DMS79 treated with DMSO at 0.1 percent for 48 hours (cell line): ENCODE data around the gene JUN.
A peak's percentile ranks its signal among the peaks of the same experiment; 100 is the strongest.
"Not testable (repeated sequence)": the region's sequence is repeated elsewhere in the genome, so short reads cannot be mapped to it uniquely, and the experiment has no call there.

Experiments used
- DNase-seq: peaks from one replicate; lab custom pipeline; 2025; lab: John Stamatoyannopoulos, UW

The JUN gene

GRCh38 chr1:58808077-58808476, 24.2 kb upstream of the JUN start:
- no peak for DNase-seq

DNA sequence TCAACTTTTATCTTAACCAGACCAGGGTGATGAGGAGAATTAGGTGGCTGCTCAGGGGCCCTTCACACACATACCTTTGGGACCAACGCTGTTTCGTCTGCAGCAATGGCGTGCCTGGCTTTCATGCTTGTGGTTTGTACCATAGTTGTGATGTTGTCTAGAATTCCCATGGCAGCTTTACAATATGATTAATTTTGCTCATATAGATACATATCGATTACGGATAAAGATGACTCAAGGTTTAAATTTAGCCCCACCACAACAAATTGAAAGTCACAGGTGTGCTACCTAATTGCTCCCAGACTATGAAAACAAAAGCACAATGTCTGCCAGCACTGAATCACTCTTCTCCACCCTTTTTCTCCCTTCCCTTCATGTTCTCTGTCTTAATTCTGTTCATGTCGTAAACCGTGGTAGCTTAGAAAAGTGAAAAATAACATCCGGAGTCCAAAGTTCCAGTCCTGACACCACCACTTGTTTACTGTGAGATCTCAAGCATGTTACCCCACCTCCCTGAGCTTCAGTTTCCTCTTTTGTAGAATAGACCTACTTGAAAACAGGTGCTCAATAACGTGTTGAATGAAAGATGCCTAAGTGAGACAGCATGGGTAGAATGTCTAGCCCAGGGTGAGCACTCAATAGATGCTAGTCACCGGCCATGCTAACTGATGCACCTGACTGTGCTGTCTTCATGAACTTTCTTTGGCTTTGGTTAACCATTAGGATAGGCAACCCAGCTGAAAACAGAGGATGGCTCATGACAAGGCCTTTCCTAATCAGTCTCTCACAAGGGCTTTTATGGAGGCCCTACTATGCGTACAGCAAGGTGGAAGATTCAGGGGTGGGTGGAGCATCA, 22.1 kb upstream of the JUN start:
- DNase-seq: no peak

DNA sequence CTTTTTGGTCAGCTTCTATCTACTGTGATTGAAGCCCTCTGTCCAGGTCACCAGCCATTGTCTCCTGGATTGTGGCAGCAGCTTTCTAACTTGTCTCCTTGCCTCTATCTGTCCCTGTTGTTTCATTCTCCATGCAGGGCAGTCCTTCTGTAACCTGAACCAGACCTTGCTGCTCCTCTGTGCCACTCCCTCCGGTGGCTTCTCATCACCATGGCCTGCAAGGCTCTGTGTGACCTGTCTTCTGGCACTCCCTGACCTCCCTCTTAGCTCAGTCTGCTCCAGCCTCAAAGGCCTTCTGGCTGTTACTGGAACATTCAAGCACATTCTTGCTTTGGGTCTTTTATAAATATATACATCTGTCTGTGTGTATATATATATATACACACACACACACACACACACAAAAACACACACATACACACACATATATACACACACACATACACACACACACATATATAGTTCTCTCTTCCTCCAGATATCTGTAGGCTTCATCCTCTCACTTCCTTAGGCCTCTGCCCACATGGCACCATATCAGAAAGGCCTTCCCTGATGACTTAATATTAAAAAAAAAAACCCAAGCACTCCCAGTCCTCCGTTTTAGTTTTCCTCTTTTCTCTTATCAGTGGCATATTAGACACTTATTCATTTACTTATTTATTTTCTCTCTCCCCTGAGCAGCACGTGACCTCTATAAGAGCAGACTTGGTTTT, 21.2 kb upstream of the JUN start:
- DNase-seq: no peak

DNA sequence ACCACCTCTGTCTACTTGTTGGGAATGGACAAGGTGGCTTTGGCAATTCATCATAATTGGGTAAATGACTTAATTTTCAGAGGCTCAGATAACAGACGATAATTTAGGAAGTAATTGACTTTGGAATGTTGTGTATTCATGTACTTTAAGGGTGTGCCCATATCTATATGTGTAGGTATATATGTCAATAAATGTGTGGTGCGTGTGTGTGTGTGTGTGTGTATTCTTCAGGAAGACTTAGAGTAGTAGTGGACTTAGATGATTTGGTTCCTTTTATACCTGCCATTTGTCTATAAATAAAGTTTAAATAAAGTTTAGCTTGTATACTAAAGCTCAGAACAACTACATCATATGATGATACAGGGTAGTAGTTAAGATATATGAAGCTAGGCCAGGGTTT, 20.0 kb upstream of the JUN start:
- no peak for DNase-seq

- no peak for DNase-seq
Measured at GRCh38 chr1:58802640-58803399, 19.0 kb upstream of the JUN start.

GRCh38 chr1:58801286-58801685, 17.4 kb upstream of the JUN start:
- not testable (repeated sequence) for DNase-seq

DNA sequence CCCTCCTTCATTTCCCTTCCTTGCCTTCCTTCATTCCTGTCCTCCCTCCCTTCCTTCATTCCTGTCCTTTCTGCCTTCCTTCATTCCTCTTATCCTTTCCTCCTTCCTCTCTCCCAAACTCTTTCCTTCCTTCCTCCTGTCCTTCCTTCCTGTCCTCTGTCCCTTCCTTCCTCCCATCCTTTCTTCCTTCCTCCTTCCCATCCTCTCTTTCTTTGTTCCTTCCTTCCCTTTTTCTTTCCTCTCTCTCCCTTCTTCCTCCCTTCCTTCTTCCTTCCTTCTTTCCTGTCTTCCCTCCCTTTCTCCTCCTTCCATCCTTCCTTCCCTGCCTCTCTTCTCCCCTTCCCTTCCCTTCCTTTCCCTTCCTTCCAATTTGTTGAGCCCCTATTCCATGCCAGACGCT, 15.8 kb upstream of the JUN start:
- DNase-seq: no peak

DNA sequence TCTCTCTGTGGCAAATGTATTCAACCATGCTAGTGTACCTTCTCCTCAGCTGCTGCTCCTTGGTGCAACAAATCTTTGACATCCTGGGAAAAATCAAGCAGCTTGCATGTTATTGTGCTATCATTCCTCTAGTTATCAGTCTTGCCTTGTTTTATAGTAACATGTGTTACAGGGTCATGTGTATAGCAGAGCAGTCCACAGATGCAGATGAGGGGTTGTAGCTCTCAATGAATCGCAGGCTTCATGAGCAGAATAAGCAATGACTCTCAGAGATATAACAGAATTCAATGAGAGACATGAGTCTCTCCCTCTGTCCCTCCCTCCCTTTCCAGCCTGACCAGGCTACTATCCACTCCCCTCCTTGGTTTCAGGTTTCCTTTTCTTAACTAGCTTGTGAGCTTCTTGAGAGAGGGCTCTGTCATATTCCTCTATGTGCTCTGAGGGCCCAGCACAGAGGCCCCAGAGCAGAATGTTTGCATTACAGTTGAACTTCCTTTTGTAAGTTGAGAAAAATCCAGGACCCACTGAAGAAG, 15.1 kb upstream of the JUN start:
- no peak for DNase-seq

DNA sequence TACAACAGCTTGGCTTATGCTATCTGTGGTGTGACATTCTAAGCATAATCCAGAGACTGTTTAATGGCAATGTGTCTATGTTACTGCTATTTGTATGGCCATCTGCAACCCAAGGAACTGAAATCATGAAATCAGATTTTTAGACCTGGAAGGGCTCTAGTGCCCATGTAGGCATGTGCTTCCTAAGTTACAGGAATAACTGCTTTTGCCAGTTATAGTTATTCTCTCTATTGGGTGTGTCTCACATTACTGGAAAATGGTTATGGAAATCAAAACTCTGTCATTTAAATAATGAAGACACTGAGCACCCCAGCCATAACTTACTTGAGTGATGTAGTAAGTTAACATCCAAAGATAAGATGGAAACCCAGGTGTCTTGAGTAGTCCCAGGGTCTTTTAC, 12.6 kb upstream of the JUN start:
- DNase-seq: no peak

DNA sequence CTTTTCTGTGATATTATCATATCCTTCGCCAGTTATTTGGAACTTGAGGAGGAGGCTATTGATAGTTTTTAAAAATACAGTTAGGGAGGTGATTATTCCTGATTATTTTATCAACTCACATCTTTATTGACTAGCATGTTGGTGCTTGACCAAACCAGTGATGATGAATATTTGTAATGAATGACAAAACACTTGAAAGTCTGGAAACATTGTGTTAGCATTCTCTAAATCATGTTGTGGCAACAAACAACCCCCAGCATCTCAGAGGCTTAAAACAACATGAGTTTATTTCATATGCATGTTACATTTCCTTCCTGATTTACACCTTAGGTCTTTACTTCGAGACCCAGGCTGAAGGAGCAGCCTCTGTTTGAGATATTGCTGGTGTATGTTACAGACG, 10.7 kb upstream of the JUN start:
- no peak for DNase-seq

GRCh38 chr1:58792846-58793245, 9.0 kb upstream of the JUN start:
- DNase-seq: no peak

GRCh38 chr1:58791106-58791505, 7.3 kb upstream of the JUN start:
- DNase-seq: no peak

DNA sequence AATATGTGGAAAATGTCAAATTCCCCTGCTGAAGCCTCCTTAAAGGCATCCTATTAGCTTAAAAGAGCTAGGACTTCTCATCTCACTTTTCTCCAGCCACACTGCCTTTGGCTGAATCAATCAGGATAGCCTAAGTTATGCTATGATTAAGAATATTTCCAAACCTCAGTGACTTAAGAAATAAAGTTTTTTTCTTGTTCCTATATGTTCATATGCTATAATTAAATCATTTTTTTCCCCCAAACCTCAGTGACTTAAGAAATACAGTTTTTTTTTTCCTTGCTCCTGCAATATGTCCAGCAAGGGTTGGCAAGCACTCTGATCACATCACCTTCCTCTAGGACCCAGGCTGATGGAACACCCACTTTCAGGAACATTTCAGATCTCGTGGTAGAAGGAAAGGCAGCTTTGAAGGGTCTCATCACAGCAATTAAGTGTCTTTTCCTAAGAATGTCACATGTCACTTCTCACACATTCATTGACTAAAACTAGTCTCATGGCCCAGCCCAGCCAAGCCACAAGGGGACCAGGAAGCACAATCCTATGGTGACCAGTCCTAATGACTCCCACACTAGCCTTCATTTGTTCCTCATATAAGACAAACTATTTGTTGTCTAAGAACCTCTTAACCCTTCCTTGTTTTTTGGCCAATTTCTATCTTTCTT, 6.3 kb upstream of the JUN start:
- DNase-seq: no peak

DNA sequence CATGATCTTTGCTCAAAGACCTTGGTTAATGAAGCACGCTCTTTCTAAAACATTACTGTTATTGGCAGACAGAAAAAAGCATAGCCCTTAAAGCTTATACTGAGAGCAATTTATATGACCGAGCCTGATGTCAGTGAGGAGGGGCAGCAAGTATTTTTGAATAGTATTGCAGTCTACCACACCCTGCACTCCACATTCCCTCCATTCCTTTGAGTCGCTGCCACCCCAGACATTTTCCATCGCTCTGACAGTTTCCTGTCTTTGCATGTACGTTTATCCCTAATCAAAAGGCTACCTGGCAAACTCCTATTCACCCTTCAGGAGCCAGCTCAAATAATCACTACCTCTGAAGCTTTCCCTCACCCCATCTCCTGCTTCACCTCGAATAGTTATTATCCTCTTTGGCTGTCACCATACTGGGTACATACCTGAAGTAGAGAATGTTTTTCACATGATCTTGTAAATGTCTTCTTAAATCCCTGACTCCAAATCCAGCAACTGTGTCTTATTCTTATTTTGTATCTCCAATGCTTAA, 5.5 kb upstream of the JUN start:
- no peak for DNase-seq

GRCh38 chr1:58788259-58788658, 4.4 kb upstream of the JUN start:
- DNase-seq: no peak

DNA sequence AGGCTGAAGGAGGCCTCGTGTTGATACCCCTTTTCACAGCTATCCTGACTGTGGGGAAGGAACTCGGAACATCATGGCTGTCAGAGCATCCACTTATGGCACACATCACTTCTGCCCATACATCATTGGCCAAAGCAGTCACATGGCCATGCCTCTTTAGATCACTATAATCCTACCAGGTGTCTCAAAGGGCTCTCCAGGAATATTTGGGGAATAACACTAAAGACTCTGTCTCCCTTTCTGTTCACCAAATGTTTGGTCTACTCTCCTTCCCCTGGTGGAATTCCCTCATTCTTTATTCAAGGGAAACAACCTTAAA, 3.0 kb upstream of the JUN start:
- DNase-seq: no peak

DNA sequence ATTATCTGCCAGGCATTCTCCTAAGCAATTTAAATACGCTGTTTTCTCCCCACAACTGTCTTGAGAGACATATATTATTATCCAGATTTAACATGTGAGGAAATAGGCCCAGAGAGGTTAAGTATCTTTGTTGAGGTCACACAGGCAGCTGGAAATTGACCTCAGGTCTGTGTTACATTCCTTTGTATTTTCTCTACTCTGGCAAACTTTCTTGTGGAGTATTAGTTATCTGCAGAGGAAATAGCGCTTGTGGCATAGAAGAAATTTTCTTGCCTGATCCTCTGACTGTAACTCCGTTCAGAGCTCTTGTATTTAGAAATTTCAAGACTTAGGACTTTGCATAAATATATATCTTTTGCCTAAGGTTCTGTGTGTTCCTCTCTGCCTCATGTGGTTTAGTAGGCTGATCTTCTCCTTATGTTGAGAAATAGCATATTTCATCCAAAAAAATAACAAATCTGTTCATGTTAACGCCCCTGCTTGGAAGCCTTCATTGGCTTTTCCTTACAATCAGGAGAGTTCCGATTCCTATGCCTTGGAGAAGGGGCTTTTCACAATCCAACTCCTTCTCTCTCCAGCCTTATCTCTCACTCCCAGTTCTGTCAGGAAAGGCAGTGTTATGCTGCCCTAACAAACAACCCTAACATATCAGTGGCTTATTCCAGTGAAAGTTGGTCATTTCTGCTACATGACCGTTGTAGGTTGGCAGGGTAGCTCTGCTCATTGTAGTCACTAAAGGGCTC, 2.5 kb upstream of the JUN start:
- no peak for DNase-seq

DNA sequence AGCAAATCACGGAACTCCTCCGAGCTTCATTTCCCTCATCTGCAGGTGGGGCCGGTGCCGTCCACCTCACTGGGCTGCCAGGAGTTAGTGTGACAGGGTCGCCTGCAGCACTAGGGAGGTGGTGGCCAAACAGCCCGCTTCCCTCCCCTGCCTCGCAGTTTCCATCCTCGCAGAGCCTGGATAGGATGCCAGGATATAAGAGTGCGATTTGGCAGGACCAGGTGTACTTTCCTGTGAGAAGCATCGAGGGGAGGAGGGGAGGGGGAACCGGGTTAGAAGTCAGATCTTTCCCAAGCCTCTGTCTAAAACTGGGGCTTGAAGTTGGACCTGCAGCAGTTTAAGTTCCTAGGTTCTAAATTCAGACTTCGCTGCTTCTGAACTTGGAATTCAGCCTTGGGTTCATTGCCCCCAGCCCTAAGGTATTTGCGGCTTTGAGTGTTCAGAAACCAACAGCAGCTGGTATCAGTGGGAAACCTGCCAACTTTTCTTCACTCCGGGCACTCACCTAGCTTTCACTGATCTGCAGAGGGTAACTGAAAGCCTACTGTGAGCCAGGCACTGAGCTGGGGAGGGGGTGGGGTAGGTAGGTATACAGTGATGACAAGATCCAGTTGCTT, 1.7 kb upstream of the JUN start:
- peak; percentile 85 for DNase-seq

DNA sequence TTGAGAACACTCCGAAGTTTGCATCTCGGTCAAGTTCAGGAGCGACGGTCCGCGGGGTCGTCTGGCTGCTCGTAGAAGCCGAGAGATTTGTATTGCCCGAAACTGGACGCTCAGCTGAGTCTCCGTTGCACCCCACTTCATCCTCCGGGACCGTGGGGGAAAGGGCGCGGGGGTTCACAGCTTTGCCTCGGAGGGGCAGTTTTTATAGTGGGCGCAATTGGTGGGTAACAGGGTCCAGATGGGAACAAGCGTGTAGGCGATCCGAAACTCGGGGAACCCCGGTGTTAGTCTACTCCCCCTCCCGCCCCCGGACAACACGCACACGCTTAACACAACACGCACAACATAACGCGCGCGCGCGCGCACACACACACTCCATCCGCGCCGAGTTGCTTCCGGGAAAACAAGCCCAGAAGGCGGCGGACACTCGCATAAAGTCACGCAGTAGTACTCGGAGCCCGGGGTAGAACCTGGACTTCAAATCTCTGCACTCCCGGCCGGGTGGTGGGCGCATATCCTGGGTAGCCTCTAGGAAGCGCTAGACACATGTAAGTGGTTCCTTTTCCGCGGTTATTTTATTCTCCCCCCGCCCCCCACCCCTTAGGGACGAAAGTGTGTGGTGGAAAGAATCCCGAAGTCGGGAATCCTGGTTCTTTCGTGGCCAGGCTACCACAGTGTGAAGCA, 1.1 kb upstream of the JUN start:
- DNase-seq: peak; percentile 43
